Measurements from ENCODE around the gene USH2A.

Gene USH2A, protein sequence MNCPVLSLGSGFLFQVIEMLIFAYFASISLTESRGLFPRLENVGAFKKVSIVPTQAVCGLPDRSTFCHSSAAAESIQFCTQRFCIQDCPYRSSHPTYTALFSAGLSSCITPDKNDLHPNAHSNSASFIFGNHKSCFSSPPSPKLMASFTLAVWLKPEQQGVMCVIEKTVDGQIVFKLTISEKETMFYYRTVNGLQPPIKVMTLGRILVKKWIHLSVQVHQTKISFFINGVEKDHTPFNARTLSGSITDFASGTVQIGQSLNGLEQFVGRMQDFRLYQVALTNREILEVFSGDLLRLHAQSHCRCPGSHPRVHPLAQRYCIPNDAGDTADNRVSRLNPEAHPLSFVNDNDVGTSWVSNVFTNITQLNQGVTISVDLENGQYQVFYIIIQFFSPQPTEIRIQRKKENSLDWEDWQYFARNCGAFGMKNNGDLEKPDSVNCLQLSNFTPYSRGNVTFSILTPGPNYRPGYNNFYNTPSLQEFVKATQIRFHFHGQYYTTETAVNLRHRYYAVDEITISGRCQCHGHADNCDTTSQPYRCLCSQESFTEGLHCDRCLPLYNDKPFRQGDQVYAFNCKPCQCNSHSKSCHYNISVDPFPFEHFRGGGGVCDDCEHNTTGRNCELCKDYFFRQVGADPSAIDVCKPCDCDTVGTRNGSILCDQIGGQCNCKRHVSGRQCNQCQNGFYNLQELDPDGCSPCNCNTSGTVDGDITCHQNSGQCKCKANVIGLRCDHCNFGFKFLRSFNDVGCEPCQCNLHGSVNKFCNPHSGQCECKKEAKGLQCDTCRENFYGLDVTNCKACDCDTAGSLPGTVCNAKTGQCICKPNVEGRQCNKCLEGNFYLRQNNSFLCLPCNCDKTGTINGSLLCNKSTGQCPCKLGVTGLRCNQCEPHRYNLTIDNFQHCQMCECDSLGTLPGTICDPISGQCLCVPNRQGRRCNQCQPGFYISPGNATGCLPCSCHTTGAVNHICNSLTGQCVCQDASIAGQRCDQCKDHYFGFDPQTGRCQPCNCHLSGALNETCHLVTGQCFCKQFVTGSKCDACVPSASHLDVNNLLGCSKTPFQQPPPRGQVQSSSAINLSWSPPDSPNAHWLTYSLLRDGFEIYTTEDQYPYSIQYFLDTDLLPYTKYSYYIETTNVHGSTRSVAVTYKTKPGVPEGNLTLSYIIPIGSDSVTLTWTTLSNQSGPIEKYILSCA (N-terminal part only)
- 0 reads per million in 4 experiments for total RNA-seq

- DNase-seq, result no peak
Measured at GRCh38 chr1:216422821-216423520, at the start of gene USH2A. TSS of gene USH2A (minus strand) at chr1:216423448. CDS start at chr1:216422336, 1,112 bp downstream.

- DNase-seq, result no peak
Measured at GRCh38 chr1:216466162-216466801, 43.0 kb upstream of the USH2A start.

GRCh38 chr1:216464489-216464888 is 41.2 kb upstream of the USH2A start:
- DNase-seq, result no peak

DNA sequence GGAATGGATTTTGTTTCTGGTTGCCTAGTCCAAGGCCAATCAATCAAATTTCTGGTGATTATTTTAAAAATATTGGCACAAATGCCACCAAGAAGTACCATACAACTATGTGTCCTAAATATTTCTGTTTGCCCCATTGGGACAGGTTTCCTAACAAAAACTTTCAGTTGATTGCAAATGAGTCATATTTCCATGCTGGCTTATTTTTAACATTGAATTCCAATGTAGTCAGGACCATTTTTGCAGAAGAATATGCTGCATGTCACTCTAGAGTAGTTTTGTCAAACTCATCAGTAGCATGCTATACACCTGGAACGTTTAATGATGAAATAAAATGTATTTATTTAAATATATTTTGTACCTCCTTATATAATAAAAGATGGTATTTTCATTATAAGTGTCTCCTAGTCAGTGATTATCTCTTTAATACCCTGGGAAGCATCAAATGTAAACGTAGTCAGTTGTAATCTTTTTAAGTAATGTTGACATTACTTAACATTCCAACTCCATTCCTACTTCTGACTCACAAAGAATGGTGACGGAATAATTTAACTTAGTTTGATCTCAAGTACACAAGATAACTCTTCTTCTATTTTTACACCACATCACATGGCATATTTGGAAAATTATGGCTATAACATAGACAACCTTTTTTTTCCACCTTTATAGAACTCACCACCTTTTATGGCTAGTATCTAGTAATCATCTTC is 39.0 kb upstream of the USH2A start:
- no peak for DNase-seq

- no peak for DNase-seq
Measured at GRCh38 chr1:216461466-216461865, 38.2 kb upstream of the USH2A start.

- DNase-seq, result no peak
Measured at GRCh38 chr1:216459651-216460207, 36.5 kb upstream of the USH2A start.

DNA sequence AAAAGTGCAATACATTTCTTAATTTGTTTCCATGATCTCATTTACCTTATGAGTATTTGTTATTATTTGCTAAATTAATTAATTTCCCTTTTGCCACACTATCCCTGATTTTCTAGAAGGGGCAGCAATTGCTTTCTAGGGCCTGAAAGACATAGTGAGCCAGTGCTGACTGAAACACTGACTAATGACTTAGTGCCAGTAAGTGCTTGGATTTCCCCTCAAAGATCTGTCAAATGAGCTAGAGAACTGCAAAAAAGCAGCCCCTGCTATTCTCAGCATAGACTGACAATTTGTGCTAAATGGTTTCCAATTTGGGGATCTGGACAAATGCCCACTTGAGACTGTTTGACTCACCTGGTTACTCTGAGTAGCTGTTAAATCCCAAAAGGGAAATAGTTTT is 35.6 kb upstream of the USH2A start:
- DNase-seq, result no peak

DNA sequence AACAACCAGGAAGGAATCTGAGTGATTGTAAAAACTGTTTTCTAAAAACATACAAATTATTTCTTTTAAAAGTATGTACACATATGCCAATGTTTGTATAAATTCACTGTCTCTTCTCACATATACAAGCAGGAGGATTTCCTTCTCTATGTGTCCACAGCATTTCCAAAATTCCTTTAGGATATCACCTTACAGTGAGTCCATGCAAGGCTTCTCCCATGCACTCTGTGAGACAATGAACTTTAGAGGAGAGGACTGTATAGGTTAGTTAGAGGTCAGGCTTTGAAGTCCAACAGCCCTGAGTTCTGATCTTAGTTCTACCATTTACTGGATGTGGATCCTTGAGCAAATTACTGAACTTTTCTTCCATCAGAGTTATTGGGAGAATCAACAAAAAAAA is 34.1 kb upstream of the USH2A start:
- DNase-seq, result no peak

DNA sequence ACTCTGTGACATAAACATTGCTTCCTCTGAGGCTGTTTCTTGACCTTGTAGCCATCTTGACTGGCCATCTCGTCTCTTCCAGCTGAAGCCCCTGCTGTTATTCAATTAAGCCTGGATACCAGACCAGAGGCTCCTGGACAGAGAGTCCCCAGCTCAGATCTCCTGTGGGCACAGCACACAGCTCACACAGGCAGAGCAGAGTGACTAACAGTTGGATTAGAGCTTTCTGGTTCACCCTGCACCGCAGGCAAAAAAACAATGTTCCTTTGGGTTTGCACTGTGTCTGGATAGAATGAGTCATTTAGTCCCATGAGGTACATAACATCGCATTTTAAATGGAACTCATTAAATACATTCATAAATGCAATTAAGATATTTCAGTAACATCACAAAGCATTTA is 33.4 kb upstream of the USH2A start:
- no peak for DNase-seq

DNA sequence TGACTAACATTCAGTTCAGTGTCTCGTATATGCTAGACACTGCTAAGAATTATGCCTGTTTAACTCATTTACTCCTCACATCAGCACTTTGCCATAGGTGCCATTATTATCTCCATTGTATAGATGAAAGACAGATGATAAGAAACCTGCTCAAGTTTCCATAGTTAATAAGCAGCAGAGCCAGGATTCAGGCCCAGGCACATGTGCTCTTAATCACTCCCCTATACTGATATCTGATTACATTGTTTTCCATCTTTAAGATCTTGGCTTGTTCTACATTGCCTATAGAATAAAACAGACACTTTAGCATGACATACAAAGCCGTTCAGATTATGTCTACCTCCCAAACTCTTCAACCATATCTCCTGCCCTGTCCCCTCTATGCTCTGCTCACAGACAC is 30.5 kb upstream of the USH2A start:
- no peak for DNase-seq

DNA sequence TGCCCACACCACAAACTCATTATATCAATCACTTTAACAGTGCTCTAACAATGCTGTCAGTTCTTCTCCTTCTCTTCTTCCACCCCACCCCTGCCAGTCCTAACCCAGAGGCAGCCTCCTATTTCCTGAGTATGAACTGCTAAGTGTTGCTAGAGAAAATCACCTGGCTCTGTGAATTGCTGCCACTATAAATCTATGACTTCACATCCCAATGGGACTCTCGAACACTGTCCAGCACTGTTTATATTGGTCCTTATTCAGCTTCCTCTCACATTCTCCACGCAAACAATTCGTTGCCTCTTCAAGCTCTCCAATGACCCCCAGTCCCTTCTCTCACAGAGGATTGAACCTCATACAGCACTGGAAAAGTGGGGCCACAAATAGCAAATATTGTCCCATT is 27.0 kb upstream of the USH2A start:
- DNase-seq, result no peak

- DNase-seq, result no peak
Measured at GRCh38 chr1:216448011-216448510, 24.8 kb upstream of the USH2A start.

DNA sequence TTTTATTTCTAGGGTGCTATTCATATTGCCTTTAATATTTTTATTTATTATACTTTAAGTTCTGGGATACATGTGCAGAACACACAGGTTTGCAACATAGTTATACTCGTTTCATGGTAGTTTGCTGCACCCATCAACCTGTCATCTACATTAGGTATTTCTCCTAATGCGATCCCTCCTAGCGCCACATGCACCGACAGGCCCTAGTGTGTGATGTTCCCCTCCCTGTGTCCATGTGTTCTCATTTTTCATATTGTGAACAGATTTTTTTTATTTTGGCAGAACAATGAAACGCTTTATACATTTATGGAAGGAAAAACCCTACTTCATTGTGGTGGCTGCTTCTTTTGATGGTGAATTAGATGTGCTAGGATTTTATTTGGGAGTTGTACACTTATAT is 14.4 kb upstream of the USH2A start:
- DNase-seq, result no peak

- no peak for DNase-seq
Measured at GRCh38 chr1:216434232-216434631, 11.0 kb upstream of the USH2A start.

DNA sequence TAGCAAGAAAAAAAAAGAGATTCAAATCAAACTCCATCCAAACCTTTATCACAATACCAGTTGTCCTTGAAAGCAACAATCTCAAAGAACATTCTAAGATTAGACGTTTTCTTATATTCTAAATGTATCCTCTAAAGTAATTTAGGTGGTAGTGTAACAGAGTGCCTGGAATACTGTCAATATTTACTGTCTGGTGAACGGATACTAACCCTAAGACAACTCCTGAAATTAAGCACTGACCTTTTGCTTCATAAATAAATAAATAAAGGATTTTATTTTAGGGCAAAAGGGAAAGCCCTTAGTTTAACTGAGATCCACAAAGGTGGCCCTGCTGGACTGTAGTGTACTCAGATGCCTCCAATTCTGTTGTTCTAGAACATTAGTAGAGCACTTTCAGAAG is 9.9 kb upstream of the USH2A start:
- no peak for DNase-seq

GRCh38 chr1:216430744-216431143 is 7.5 kb upstream of the USH2A start:
- DNase-seq, result no peak

GRCh38 chr1:216425577-216425976 is 2.3 kb upstream of the USH2A start:
- no peak for DNase-seq

- no peak for DNase-seq
Measured at GRCh38 chr1:216420746-216421145, 2.5 kb downstream of the USH2A start.

DNA sequence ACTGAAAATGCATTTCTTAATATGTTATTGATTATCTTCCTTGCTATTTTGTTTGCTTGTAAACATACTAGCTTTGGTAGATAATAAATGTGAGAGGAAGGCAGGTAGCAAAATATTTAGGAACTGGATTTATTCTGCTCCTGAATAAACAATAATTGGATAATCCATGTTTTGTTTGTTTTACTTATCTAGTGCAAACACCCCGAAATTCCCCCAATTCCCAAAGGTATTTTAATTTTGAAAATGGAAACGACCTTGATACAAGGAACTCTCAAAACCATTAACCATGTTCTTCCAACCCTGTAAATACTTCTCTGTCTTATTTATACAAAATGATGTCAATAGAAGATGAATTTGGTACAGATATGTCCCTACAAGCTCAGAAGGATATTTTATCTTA is 3.0 kb downstream of the USH2A start:
- DNase-seq, result no peak

GRCh38 chr1:216416488-216416887 is 6.8 kb downstream of the USH2A start:
- no peak for DNase-seq

DNA sequence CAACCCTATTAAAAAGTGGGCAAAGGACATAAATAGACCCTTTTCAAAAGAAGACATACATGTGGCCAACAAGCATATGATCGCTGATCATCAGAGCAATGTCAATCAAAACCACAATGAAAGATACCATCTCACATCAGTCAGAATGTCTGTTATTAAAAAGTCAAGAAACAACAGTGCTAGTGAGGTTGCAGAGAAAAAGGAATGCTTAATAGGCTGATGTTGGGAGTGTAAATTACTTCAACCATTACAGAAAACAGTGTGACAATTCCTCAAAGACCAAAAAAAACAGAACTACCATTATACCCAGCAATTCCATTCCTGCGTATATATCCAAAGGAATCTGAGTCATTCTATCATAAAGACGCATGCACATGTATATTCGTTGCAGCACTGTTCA is 13.2 kb downstream of the USH2A start:
- no peak for DNase-seq

All from effector CD8-positive, alpha-beta T cell (primary cell).